GM19463 (cell line): ENCODE measurements around the gene SLC35F3.
"Not testable (repeated sequence)": the region's sequence is repeated elsewhere in the genome, so short reads cannot be mapped to it uniquely, and the experiment has no call there.

ENCODE experiments used
- ATAC-seq: cut with Tn5 transposase; IDR thresholded peaks from one replicate; pipeline ENCODE4 v1.9.1; 2021; ENCODE audit warnings: mild to moderate bottlenecking, moderate library complexity; ENCODE audit not compliant: unreplicated experiment

SLC35F3 gene

GRCh38 chr1:234240680-234241079, 336.2 kb downstream of the SLC35F3 start:
- no peak for ATAC-seq

- no peak for ATAC-seq
Measured at GRCh38 chr1:234241941-234242490, 337.5 kb downstream of the SLC35F3 start.

GRCh38 chr1:234243521-234244260, 339.2 kb downstream of the SLC35F3 start:
- no peak for ATAC-seq

GRCh38 chr1:234244482-234244881, 340.0 kb downstream of the SLC35F3 start:
- ATAC-seq: peak; percentile 23

GRCh38 chr1:234246638-234247116, 342.2 kb downstream of the SLC35F3 start:
- peak; percentile 84 for ATAC-seq

- not testable (repeated sequence) for ATAC-seq
Measured at GRCh38 chr1:234247746-234248145, 343.3 kb downstream of the SLC35F3 start.

GRCh38 chr1:234250747-234251146, 346.3 kb downstream of the SLC35F3 start:
- no peak for ATAC-seq

GRCh38 chr1:234253732-234254131, 349.3 kb downstream of the SLC35F3 start:
- ATAC-seq: no peak

- no peak for ATAC-seq
Measured at GRCh38 chr1:234256359-234256758, 351.9 kb downstream of the SLC35F3 start.

GRCh38 chr1:234258071-234258470, 353.6 kb downstream of the SLC35F3 start:
- ATAC-seq: no peak

GRCh38 chr1:234260578-234260977, 356.1 kb downstream of the SLC35F3 start:
- no peak for ATAC-seq

- no peak for ATAC-seq
Measured at GRCh38 chr1:234261545-234261944, 357.1 kb downstream of the SLC35F3 start.

GRCh38 chr1:234262007-234262753, 357.7 kb downstream of the SLC35F3 start:
- ATAC-seq: no peak

- no peak for ATAC-seq
Measured at GRCh38 chr1:234262754-234263105, 358.3 kb downstream of the SLC35F3 start.

- no peak for ATAC-seq
Measured at GRCh38 chr1:234264832-234265231, 360.4 kb downstream of the SLC35F3 start.

- ATAC-seq: no peak
Measured at GRCh38 chr1:234265321-234265720, 360.8 kb downstream of the SLC35F3 start.

GRCh38 chr1:234265861-234266260, 361.4 kb downstream of the SLC35F3 start:
- ATAC-seq: no peak

- no peak for ATAC-seq
Measured at GRCh38 chr1:234270093-234270492, 365.6 kb downstream of the SLC35F3 start.

GRCh38 chr1:234270581-234271242, 366.2 kb downstream of the SLC35F3 start:
- ATAC-seq: no peak

- ATAC-seq: peak; percentile 92
Measured at GRCh38 chr1:234271243-234271606, 366.7 kb downstream of the SLC35F3 start.

GRCh38 chr1:234272656-234273312, 368.3 kb downstream of the SLC35F3 start:
- ATAC-seq: no peak
